Endothelial cell of umbilical vein (primary cell): ENCODE measurements around the gene AFP.

Experiments used
- CTCF ChIP-seq, 2 donors: IDR thresholded peaks; 1 replicate in 1 of 2; 2 replicates in 1 of 2; pipeline ENCODE4 v1.5.1; 2011; ENCODE audit warnings: low read length in 2 of 2, mild to moderate bottlenecking in 2 of 2, moderate library complexity in 2 of 2, control low read depth in 1 of 2, inconsistent platforms in 1 of 2, low read depth in 1 of 2; ENCODE audit not compliant: insufficient read depth in 1 of 2; ENCODE audit errors: extremely low read depth in 1 of 2
- POLR2A ChIP-seq: IDR thresholded peaks from 2 replicates; pipeline ENCODE4 v1.6.1; 2012; ENCODE audit warnings: low read depth, mild to moderate bottlenecking, control low read depth, low read length
- TF ChIP-seq, protein P1 (sequence below): IDR thresholded peaks from 2 replicates; pipeline ENCODE4 v1.6.1; 2011; ENCODE audit not compliant: insufficient read depth, insufficient read length

DNA sequence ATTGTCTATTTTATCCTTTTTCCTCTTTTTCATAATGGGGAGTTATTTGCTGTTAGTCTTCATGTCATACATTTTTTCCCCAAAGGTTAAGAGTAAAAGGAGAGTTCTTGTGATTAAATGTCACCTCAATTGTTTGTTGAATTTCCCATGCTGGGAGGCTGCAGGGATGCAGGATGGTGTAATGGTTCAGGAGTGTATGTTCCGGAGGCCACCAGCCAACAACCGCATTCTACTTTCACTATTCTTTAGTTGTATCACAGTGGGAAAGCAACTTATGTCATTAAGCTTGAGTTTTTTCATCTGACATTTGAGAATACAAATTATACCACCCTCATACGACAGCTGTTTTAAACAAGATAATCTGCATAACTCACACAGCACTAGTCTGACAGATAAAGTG, 15.4 kb downstream of the AFP start:
- TF ChIP-seq CTCF (IDR thresholded peaks at IDR 0.05; ENCODE audit: extremely low read depth in 1 of 2, insufficient read depth in 1 of 2, low read depth in 1 of 2, low read length in 2 of 2), result no peak
- TF ChIP-seq POLR2A, result no peak
- TF ChIP-seq, protein P1, sequence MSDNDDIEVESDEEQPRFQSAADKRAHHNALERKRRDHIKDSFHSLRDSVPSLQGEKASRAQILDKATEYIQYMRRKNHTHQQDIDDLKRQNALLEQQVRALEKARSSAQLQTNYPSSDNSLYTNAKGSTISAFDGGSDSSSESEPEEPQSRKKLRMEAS, result no peak
